HG03159 (cell line): ENCODE data around the gene NOC2L.

Experiments
- ATAC-seq: cut with Tn5 transposase; IDR thresholded peaks from one replicate; pipeline ENCODE4 v1.9.1; 2021; ENCODE audit warnings: mild to moderate bottlenecking, moderate library complexity; ENCODE audit not compliant: unreplicated experiment

NOC2L gene

GRCh38 chr1:931380-932172 is 27.5 kb downstream of the NOC2L start:
- ATAC-seq, result no peak

GRCh38 chr1:930633-931138 is 28.4 kb downstream of the NOC2L start:
- ATAC-seq, result no peak

GRCh38 chr1:929712-930632 is 29.1 kb downstream of the NOC2L start:
- no peak for ATAC-seq

- no peak for ATAC-seq
Measured at GRCh38 chr1:928825-929661, 30.0 kb downstream of the NOC2L start.

- ATAC-seq, result no peak
Measured at GRCh38 chr1:927748-928147, 31.3 kb downstream of the NOC2L start.

GRCh38 chr1:927234-927633 is 31.8 kb downstream of the NOC2L start:
- no peak for ATAC-seq

GRCh38 chr1:925561-926421 is 33.3 kb downstream of the NOC2L start:
- no peak for ATAC-seq

GRCh38 chr1:924656-925560 is 34.1 kb downstream of the NOC2L start:
- ATAC-seq, result no peak

GRCh38 chr1:923991-924655 is 34.9 kb downstream of the NOC2L start:
- ATAC-seq, result no peak

GRCh38 chr1:923131-923990 is 35.7 kb downstream of the NOC2L start, which contains the start of gene SAMD11:
TSS of gene SAMD11 (plus strand) at chr1:923923. CDS start at chr1:924432, 509 bp downstream.
- ATAC-seq, result no peak

- no peak for ATAC-seq
Measured at GRCh38 chr1:921011-921837, 37.8 kb downstream of the NOC2L start.

GRCh38 chr1:920521-920920 is 38.5 kb downstream of the NOC2L start:
- ATAC-seq, result no peak

GRCh38 chr1:920010-920409 is 39.0 kb downstream of the NOC2L start:
- no peak for ATAC-seq

- ATAC-seq, result no peak
Measured at GRCh38 chr1:919271-919872, 39.7 kb downstream of the NOC2L start.

GRCh38 chr1:918843-919242 is 40.2 kb downstream of the NOC2L start:
- no peak for ATAC-seq

GRCh38 chr1:918353-918752 is 40.7 kb downstream of the NOC2L start:
- ATAC-seq, result no peak
